ENCODE results near the gene ITPR1.

Gene ITPR1

DNA sequence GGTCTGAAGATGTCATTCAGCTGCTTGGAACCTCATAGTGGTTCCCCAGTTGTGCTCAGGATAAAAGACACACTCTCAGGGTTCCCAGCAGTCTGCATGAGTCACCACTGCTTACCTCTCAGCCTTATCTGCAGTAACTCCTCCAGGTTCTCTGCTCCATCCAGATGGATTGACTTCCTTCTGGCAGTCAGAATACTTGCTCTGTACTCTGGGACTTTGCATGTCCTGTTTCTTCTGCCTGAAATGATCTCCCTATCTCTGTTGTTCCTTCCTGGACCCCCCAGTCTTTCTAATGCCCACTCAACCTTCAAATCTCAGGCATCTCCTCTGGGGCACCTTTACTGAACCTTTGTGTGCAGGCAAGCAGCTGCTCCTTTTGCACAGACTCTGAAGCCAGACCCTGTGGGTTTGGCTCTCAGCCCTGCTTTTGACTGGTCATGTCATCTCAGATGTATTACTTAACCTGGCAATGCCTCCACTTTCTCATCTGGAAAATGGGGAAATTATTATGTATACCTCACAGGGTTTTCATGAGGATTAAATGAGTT, 38.4 kb downstream of the ITPR1 start:
- H3K4me1 Mint-ChIP-seq: peaks cover 24% of the 10 kb centered on the region
- DNase-seq (ENCODE audit: low spot score in 2 of 2): no peak
- no peaks in the 10 kb centered on the region for H3K36me3 Mint-ChIP-seq
- H3K4me3 Mint-ChIP-seq: no peak overlapping the region
- no peak for ATAC-seq
- no peak overlapping the region for H3K27ac Mint-ChIP-seq
- H3K9me3 Mint-ChIP-seq: no peaks in the 10 kb centered on the region

GRCh38 chr3:4532535-4533112, 39.5 kb downstream of the ITPR1 start:
- Mint-ChIP-seq H3K9me3 (no peaks in the 10 kb centered on the region), H3K4me3 (no peak overlapping the region), H3K27ac (no peak overlapping the region), H3K4me1 (peaks cover 28% of the 10 kb centered on the region), H3K36me3 (no peaks in the 10 kb centered on the region)
- DNase-seq (ENCODE audit: low spot score in 2 of 2) (no peak), ATAC-seq (no peak)

- peaks cover 4% of the 10 kb centered on the region for H3K36me3 Mint-ChIP-seq
- H3K4me1 Mint-ChIP-seq: peaks cover 28% of the 10 kb centered on the region
- peaks cover 2% of the 10 kb centered on the region for H3K9me3 Mint-ChIP-seq
- ATAC-seq (no peak), DNase-seq (ENCODE audit: low spot score in 2 of 2) (no peak)
- H3K4me3 Mint-ChIP-seq: no peak overlapping the region
- no peak overlapping the region for H3K27ac Mint-ChIP-seq
Measured at GRCh38 chr3:4533489-4534443, 40.6 kb downstream of the ITPR1 start.

DNA sequence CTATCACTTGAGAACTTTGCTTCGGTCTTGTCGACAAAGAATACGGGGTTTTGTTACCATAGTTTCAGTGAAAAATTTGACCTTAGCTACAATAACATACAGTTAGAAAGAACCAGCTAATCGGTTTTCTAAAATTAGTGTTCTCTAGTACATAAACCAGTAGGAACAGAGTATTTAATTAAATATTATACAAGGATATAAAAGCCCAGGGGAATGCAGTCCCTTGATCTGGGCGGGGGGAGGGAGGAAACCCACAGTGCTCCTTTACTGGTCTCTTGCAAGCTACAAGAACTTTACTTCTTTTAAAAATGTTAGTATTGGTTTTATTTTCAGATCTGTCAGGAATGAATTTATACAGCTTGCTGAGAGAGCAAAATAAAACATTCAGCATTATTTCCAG, 41.8 kb downstream of the ITPR1 start:
- H3K4me1 Mint-ChIP-seq: peaks cover 28% of the 10 kb centered on the region
- peaks cover 5% of the 10 kb centered on the region for H3K36me3 Mint-ChIP-seq
- peaks cover 2% of the 10 kb centered on the region for H3K9me3 Mint-ChIP-seq
- no peak for DNase-seq (ENCODE audit: low spot score in 2 of 2)
- H3K4me3 Mint-ChIP-seq: no peak overlapping the region
- no peak for ATAC-seq
- H3K27ac Mint-ChIP-seq: no peak overlapping the region

DNA sequence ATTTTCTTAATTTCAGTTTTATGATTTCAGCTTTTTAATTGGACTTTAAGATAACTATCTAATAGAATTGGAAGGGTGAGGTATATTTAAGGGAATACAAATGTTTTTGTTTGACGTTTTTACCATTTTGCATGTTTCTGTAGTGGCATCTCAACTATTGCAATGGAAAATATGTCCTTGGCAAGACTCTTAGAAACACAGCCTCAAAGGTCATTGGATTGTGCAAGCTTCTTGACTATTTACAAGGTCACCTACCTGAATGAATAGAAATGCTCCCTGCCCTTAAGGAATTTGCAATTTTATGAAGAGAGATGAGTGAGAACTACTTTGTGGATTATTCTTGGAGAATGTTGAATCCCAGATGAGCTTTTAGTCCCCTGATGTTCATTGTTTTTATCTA, 43.1 kb downstream of the ITPR1 start:
- no peak overlapping the region for H3K4me3 Mint-ChIP-seq
- peaks cover 5% of the 10 kb centered on the region for H3K36me3 Mint-ChIP-seq
- H3K4me1 Mint-ChIP-seq: peaks cover 21% of the 10 kb centered on the region
- ATAC-seq: no peak
- no peak overlapping the region for H3K27ac Mint-ChIP-seq
- DNase-seq (ENCODE audit: low spot score in 2 of 2): no peak
- peaks cover 2% of the 10 kb centered on the region for H3K9me3 Mint-ChIP-seq

GRCh38 chr3:4540267-4540666, 47.1 kb downstream of the ITPR1 start:
- peaks cover 5% of the 10 kb centered on the region for H3K36me3 Mint-ChIP-seq
- ATAC-seq (no peak), DNase-seq (ENCODE audit: low spot score in 2 of 2) (no peak)
- H3K27ac Mint-ChIP-seq: no peak overlapping the region
- H3K9me3 Mint-ChIP-seq: peaks cover 2% of the 10 kb centered on the region
- H3K4me3 Mint-ChIP-seq: no peak overlapping the region
- peaks cover 11% of the 10 kb centered on the region for H3K4me1 Mint-ChIP-seq

DNA sequence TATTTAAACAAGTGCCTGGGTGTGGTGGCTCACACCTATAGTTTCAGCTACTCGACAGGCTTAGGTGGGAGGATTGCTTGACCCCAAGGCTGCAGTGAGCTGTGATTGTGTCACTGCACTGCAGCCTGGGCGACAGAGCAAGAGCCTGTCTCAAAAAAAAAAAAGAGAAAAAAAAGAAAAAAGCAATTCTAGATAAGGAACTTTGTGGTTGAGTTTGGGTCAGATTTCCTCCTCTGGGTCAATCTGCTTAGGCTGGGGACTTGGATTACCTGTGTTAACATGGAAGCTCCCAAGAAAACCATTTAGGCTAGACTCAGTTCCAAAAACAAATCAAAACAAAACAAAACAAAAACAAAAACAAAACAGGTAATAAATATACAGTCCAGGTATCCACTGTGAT, 50.0 kb downstream of the ITPR1 start:
- no peak overlapping the region for H3K4me3 Mint-ChIP-seq
- no peaks in the 10 kb centered on the region for H3K9me3 Mint-ChIP-seq
- no peak overlapping the region for H3K27ac Mint-ChIP-seq
- DNase-seq (ENCODE audit: low spot score in 2 of 2) (no peak), ATAC-seq (no peak)
- H3K4me1 Mint-ChIP-seq: peaks cover 11% of the 10 kb centered on the region
- peaks cover 5% of the 10 kb centered on the region for H3K36me3 Mint-ChIP-seq

DNA sequence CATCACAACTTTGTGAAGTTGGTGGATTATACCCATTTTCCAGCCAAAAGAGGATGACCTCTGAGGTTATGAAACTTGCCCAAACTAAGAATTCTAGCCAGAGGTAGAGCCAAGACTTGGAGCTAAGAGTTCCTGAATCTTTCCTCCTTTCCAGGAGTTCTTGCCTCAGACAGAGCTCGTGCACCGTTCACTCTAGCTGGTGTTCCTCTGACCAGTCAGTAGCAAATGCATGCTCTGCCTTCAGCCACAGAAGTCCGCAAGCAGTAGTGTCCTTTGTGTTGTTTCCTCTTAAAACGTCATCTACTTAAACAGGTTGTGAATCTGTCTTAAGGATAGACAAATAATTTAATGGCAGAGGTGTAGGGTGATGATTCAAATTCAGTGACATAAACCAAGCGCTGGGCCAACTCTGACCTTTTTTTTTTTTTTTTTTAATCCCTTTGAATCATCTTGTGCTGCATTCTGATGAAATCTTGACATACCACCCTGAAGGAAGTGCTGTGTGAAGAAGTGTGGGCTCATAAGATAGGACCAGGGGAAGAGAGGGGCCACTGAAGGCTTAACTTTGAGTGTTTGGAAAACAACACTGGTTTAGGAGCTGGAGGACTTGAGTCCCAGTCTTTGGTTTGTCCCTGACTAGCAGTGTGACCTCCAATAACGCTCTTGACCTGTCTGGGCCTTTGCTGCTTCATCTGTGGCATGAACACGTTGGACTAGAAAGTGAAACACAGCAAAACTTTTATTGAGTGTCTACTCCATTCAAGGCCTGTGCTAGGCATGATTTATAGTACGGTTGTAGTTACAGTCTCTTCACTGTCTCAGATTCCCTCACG, 53.4 kb downstream of the ITPR1 start:
- ATAC-seq (no peak), DNase-seq (ENCODE audit: low spot score in 2 of 2) (no peak)

GRCh38 chr3:4547799-4548198, 54.7 kb downstream of the ITPR1 start:
- no peaks in the 10 kb centered on the region for H3K36me3 Mint-ChIP-seq
- peaks cover 14% of the 10 kb centered on the region for H3K4me1 Mint-ChIP-seq
- no peak for DNase-seq (ENCODE audit: low spot score in 2 of 2)
- ATAC-seq: no peak
- no peak overlapping the region for H3K4me3 Mint-ChIP-seq
- no peaks in the 10 kb centered on the region for H3K9me3 Mint-ChIP-seq
- H3K27ac Mint-ChIP-seq: no peak overlapping the region

More for the DNA sequence above, 53.4 kb downstream of the ITPR1 start:
- H3K36me3 Mint-ChIP-seq: no peaks in the 10 kb centered on the region
- H3K4me3 Mint-ChIP-seq: no peak overlapping the region
- no peaks in the 10 kb centered on the region for H3K9me3 Mint-ChIP-seq
- peaks cover 11% of the 10 kb centered on the region for H3K4me1 Mint-ChIP-seq
- H3K27ac Mint-ChIP-seq: peak overlapping the region; percentile 54

DNA sequence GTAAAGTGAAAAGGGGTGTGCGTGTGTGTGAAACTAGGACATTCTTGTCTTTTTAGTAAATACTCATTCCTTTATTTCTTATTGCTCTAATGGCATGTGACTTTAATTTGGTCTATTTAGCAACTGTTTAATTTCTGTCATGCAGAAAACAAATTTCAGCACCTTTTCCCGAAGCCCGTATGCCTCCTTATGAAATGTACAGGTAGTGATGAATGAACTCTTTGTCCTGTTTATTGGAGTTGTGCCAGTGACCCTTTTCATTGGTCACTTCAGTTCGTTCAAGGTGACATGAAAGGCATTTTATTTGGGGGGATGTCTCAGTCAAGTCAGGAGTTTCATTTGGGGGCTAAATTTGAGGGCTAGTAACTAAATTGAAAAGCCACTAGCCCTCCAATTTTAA, 55.2 kb downstream of the ITPR1 start:
- no peak for DNase-seq (ENCODE audit: low spot score in 2 of 2)
- Mint-ChIP-seq H3K4me3 (no peak overlapping the region), H3K9me3 (no peaks in the 10 kb centered on the region), H3K27ac (no peak overlapping the region), H3K36me3 (no peaks in the 10 kb centered on the region), H3K4me1 (peaks cover 14% of the 10 kb centered on the region)
- no peak for ATAC-seq

GRCh38 chr3:4548780-4549179, 55.6 kb downstream of the ITPR1 start:
- Mint-ChIP-seq H3K9me3 (no peaks in the 10 kb centered on the region), H3K4me1 (peaks cover 14% of the 10 kb centered on the region), H3K27ac (no peak overlapping the region), H3K4me3 (no peak overlapping the region), H3K36me3 (no peaks in the 10 kb centered on the region)
- ATAC-seq (no peak), DNase-seq (ENCODE audit: low spot score in 2 of 2) (no peak)

DNA sequence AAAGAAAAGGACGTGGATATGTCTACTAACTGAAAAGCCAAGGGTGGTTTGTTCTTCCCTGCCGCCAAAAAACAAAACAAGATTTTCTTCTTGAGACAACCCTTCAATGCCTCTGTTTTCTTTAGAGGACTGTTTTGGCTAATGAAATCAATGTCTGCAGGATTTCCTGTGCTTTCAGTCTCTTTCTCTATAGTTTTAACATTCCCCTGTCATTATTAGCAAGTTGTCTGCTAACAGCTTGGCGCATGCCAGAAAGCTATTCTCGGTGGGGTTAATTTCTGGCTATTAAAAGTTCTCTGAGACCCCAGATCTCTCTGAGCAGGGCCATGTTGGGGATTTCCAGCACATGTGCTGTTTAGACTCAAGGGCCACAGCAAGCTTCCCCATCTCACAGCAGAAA, 56.7 kb downstream of the ITPR1 start:
- ATAC-seq (no peak), DNase-seq (ENCODE audit: low spot score in 2 of 2) (no peak)
- Mint-ChIP-seq H3K9me3 (no peaks in the 10 kb centered on the region), H3K36me3 (no peaks in the 10 kb centered on the region), H3K4me3 (no peak overlapping the region), H3K4me1 (peaks cover 23% of the 10 kb centered on the region), H3K27ac (peak overlapping the region; percentile 33)

- DNase-seq (ENCODE audit: low spot score in 2 of 2) (no peak), ATAC-seq (no peak)
- Mint-ChIP-seq H3K36me3 (no peaks in the 10 kb centered on the region), H3K4me3 (no peak overlapping the region), H3K27ac (peak overlapping the region; percentile 5), H3K4me1 (peaks cover 24% of the 10 kb centered on the region), H3K9me3 (no peaks in the 10 kb centered on the region)
Measured at GRCh38 chr3:4551051-4551711, 58.0 kb downstream of the ITPR1 start.

- DNase-seq (ENCODE audit: low spot score in 2 of 2): no peak
- peaks cover 21% of the 10 kb centered on the region for H3K4me1 Mint-ChIP-seq
- H3K4me3 Mint-ChIP-seq: no peak overlapping the region
- H3K36me3 Mint-ChIP-seq: no peaks in the 10 kb centered on the region
- no peaks in the 10 kb centered on the region for H3K9me3 Mint-ChIP-seq
- ATAC-seq: no peak
- H3K27ac Mint-ChIP-seq: no peak overlapping the region
Measured at GRCh38 chr3:4551794-4552442, 58.8 kb downstream of the ITPR1 start.
